Stimulated activated CD8-positive, alpha-beta memory T cell treated with anti-CD3 and anti-CD28 coated beads, Interleukin-4, amount 100 ng/mL, for 4 hours (primary cell): ENCODE data around the gene SMPX.

Experiments used
- DNase-seq, 2 donors: peaks; one replicate each; pipeline ENCODE4 v3.0.0-alpha.2; 2020; ENCODE audit warnings: low read depth in 2 of 2, low spot score in 1 of 2

The SMPX gene

GRCh38 chrX:21658152-21658737 is 99.7 kb downstream of the SMPX start, which contains the start of gene KLHL34:
Gene KLHL34 (minus strand): TSS chrX:21658330. CDS start chrX:21657788, 542 bp downstream.
- DNase-seq: no peak

- no peak for DNase-seq
Observed at GRCh38 chrX:21657318-21658151, 100.4 kb downstream of the SMPX start.

- no peak for DNase-seq
Observed at GRCh38 chrX:21656587-21657317, 101.2 kb downstream of the SMPX start.
